Measurements from ENCODE around the gene GABBR2. TPM values are rescaled to one million over a fixed set of nuclear protein-coding genes. Genes with fewer than 3 reads are reported as not detected.

GABBR2 gene
- total RNA-seq, 6 experiments from 2014 or later = not detected

GRCh38 chr9:98678244-98678842 lies 30.4 kb downstream of the GABBR2 start:
- intact Hi-C loops (cut with DNase I) = no loop called here
- no peaks in the 10 kb centered on the region for H3K27me3 ChIP-seq
- H3K9me3 ChIP-seq = no peaks in the 10 kb centered on the region
- H3K4me3 ChIP-seq = no peak overlapping the region
- no peaks in the 10 kb centered on the region for H3K36me3 ChIP-seq
- ATAC-seq (no peak), DNase-seq (no peak)
- 19% methylated on average over 8 of the region's 9 CpGs for WGBS (ENCODE audit: insufficient coverage, low coverage, low lambda C conversion rate, missing lambda C conversion rate)
- H3K4me1 ChIP-seq = no peaks in the 10 kb centered on the region
- TF ChIP-seq POLR2A (IDR thresholded peaks at IDR 0.05) = no peak
- peak in 3 of 4 donors; percentile 13 to 39 (median 31) for TF ChIP-seq CTCF (IDR thresholded peaks at IDR 0.05)
- H3K27ac ChIP-seq = no peak overlapping the region

- no peaks in the 10 kb centered on the region for H3K36me3 ChIP-seq
- no peak overlapping the region for H3K27ac ChIP-seq
- H3K4me3 ChIP-seq = no peak overlapping the region
- H3K4me1 ChIP-seq = no peaks in the 10 kb centered on the region
- ATAC-seq (no peak), DNase-seq (no peak)
- intact Hi-C loops (cut with DNase I) = no loop called here
- no peak for TF ChIP-seq CTCF (IDR thresholded peaks at IDR 0.05)
- no peak for TF ChIP-seq POLR2A (IDR thresholded peaks at IDR 0.05)
- H3K9me3 ChIP-seq = no peaks in the 10 kb centered on the region
- H3K27me3 ChIP-seq = no peaks in the 10 kb centered on the region
- 40% methylated on average over 5 of the region's 5 CpGs for WGBS (ENCODE audit: insufficient coverage, low coverage, low lambda C conversion rate, missing lambda C conversion rate)
Observed at GRCh38 chr9:98673681-98674080, 35.1 kb downstream of the GABBR2 start.

- WGBS (ENCODE audit: insufficient coverage, low coverage, low lambda C conversion rate, missing lambda C conversion rate) = no CpG with 5 or more reads among the region's 4 CpGs
- Histone ChIP-seq H3K9me3 (no peaks in the 10 kb centered on the region), H3K36me3 (no peaks in the 10 kb centered on the region), H3K27me3 (no peaks in the 10 kb centered on the region), H3K4me3 (no peak overlapping the region), H3K27ac (no peak overlapping the region), H3K4me1 (no peaks in the 10 kb centered on the region)
- DNase-seq (no peak), ATAC-seq (no peak)
- intact Hi-C loops (cut with DNase I) = no loop called here
- TF ChIP-seq CTCF (IDR thresholded peaks at IDR 0.05) = no peak
- TF ChIP-seq POLR2A (IDR thresholded peaks at IDR 0.05) = no peak
Observed at GRCh38 chr9:98667005-98667640, 41.6 kb downstream of the GABBR2 start.

- ATAC-seq (no peak), DNase-seq (no peak)
- H3K27ac ChIP-seq = no peak overlapping the region
- H3K4me3 ChIP-seq = no peak overlapping the region
- intact Hi-C loops (cut with DNase I) = no loop called here
- H3K4me1 ChIP-seq = no peaks in the 10 kb centered on the region
- H3K36me3 ChIP-seq = no peaks in the 10 kb centered on the region
- no peak for TF ChIP-seq POLR2A (IDR thresholded peaks at IDR 0.05)
- no peak for TF ChIP-seq CTCF (IDR thresholded peaks at IDR 0.05)
- H3K9me3 ChIP-seq = no peaks in the 10 kb centered on the region
- 47% methylated on average over 3 of the region's 4 CpGs for WGBS (ENCODE audit: insufficient coverage, low coverage, low lambda C conversion rate, missing lambda C conversion rate)
- no peaks in the 10 kb centered on the region for H3K27me3 ChIP-seq
Observed at GRCh38 chr9:98665501-98665900, 43.2 kb downstream of the GABBR2 start.

Measured in right lobe of liver (tissue), 6 donors.